HAP-1 (cell line): ENCODE data around the gene NAA15.
"Not testable (repeated sequence)": the region's sequence is repeated elsewhere in the genome, so short reads cannot be mapped to it uniquely, and the experiment has no call there.

Experiments
- DNase-seq, 2 experiments: peaks; one replicate each; pipeline ENCODE4 v3.0.0-alpha.2; 2016 to 2020; ENCODE audit warnings: low spot score in 2 of 2
- H3K27me3 ChIP-seq: fragments of 250-450 bp; sonication (Bioruptor Pico); 2 replicates; pipeline ENCODE4 v1.5.1; 2020; ENCODE audit warnings: low read depth, mild to moderate bottlenecking, moderate library complexity
- H3K36me3 ChIP-seq: fragments of 250-450 bp; sonication (Bioruptor Pico); replicated peaks from 2 replicates; pipeline ENCODE4 v1.5.1; 2020; ENCODE audit warnings: mild to moderate bottlenecking
- H3K4me1 ChIP-seq: fragments of 250-450 bp; sonication (Bioruptor Pico); 2 replicates; pipeline ENCODE4 v1.5.1; 2020; ENCODE audit warnings: mild to moderate bottlenecking
- H3K4me3 ChIP-seq: fragments of 250-450 bp; sonication (Bioruptor Pico); 2 replicates; pipeline ENCODE4 v1.5.1; 2020; ENCODE audit warnings: mild to moderate bottlenecking, moderate library complexity
- H3K9me3 ChIP-seq: fragments of 250-450 bp; sonication (Bioruptor Pico); 2 replicates; pipeline ENCODE4 v1.5.1; 2020; ENCODE audit warnings: mild to moderate bottlenecking, moderate library complexity
- in situ Hi-C: fragments of 300-500 bp; cut with MboI; formaldehyde crosslinking; loops from 3 replicates; pipeline ENCODE4 v1.14.3; 2020; ENCODE audit warnings: low sequenced_read_pairs, inconsistent platforms, mixed read lengths

Gene NAA15

DNA sequence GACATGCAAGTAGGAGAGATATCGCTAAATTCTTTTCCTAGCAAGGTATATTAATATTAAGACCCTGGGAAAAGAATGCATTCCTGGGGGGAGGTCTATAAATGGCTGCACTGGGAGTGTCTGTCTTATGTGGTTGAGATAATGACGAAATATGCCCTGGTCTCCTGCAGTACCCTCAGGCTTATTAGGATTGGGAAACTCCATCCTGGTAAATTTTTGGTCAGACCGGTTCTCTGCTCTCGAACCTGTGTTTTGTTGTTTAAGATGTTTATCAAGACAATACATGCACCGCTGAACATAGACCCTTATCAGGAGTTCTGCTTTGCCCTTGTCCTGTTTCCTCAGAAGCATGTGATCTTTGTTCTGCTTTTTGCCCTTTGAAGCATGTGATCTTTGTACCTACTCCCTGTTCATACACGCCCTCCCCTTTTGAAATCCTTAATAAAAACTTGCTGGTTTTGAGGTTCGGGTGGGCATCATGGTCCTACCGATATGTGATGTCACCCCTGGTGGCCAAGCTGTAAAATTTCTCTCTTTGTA lies 113.4 kb downstream of the NAA15 start:
- DNase-seq, H3K36me3 ChIP-seq, H3K27me3 ChIP-seq, H3K4me1 ChIP-seq, in situ Hi-C loops, H3K4me3 ChIP-seq, H3K9me3 ChIP-seq: not testable (repeated sequence)

DNA sequence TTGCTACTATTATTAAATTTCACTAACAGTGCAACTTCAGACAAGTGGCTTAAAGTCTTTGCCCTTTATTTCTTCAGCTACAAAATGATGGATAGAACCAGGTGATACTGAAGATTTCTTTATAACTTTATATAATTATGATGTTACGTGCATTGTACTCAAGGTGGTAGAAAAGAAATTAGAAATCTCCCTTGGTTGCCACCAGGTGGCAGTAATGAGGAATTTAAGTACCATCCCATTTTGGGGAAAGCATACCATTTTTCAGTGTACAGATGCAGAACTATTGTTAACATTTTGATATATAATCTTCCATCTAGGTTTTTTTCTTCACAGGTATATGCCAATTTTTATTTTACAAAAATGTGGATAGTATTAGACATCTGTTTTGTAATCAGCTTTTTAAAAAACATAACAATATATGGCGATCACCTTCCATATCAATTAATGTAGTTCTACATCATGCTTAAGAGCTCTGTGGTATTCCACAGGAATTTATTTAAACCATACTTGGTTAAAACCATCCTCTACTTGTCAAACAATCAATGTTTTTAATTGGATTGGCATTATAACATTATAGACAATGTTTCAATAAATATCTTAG lies 114.9 kb downstream of the NAA15 start:
- in situ Hi-C loops, result no loop called here
- no peaks in the 10 kb centered on the region for H3K27me3 ChIP-seq
- H3K36me3 ChIP-seq, result no peaks in the 10 kb centered on the region
- no peak overlapping the region for H3K4me3 ChIP-seq
- no peaks in the 10 kb centered on the region for H3K4me1 ChIP-seq
- no peaks in the 10 kb centered on the region for H3K9me3 ChIP-seq
- peak; percentile 28 to 79 for DNase-seq

DNA sequence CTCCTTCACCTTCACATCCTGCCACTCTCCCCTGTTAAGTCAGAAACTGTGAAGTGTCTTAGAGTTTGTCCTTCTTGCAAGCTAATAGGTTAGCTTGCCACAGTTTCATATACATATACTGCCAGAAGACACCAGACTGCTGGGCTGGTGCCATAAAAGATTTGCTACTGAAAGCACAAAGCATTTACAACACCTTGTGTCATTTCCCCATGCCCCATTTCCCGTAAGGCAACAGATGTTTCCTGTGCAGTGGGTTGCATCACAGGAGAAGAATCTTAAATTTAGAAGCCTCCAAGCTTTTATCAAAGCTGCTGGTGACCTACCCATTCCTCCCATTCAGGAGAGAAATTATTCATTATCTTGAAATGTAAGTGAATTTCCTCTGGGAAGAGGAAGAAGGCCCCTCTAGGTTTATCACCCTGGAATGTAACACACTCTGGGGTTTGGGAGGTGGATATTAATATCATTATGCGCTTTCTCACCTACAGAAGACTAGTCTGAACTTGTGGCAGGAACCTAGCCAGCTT lies 118.1 kb downstream of the NAA15 start:
- no peaks in the 10 kb centered on the region for H3K36me3 ChIP-seq
- no peak overlapping the region for H3K4me3 ChIP-seq
- no peak for DNase-seq
- in situ Hi-C loops, result no loop called here
- no peaks in the 10 kb centered on the region for H3K27me3 ChIP-seq
- H3K4me1 ChIP-seq, result no peaks in the 10 kb centered on the region
- no peaks in the 10 kb centered on the region for H3K9me3 ChIP-seq

DNA sequence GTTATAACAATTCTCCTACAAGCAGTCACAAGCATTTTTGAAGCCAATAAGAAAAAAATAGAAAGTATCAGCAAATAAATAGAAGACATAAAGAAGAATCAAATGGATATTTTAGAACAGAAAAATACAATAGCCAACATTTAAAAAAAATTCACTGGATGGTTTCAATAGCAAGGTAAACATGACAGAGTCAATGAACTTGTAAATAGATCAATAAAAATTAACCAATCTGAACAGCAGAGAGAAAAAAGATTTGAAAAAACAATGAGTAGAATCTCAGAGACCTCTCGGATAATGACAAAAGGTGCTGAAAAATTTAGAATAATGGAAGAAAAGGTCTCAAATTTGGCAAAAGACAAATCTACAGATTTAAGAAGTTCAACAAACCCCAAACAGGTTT lies 119.3 kb downstream of the NAA15 start:
- no peak for DNase-seq
- H3K4me3 ChIP-seq, result no peak overlapping the region
- no peaks in the 10 kb centered on the region for H3K27me3 ChIP-seq
- in situ Hi-C loops, result no loop called here
- H3K36me3 ChIP-seq, result no peaks in the 10 kb centered on the region
- no peaks in the 10 kb centered on the region for H3K4me1 ChIP-seq
- no peaks in the 10 kb centered on the region for H3K9me3 ChIP-seq

DNA sequence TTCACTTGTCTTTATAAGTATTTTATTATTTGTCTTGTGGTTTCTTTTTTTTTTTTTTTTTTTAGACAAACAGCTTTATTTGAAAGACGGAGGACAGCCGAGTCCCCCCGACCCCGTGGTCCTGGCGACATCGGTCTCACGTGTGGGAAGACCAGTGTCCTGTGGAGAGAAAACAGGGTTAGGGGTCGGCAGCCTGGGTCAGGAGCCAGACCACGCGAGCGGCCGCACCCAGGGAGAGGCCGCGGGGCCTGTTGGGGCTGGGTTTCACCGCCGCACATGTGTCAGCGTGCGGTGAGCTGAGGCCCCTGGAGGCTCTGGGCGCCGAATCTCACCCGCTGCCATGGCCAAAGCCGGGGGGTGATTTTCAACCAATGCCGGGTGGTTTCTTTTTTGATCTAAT lies 134.8 kb downstream of the NAA15 start:
- no peak for DNase-seq
- Histone ChIP-seq H3K4me1 (no peaks in the 10 kb centered on the region), H3K4me3 (no peak overlapping the region), H3K27me3 (no peaks in the 10 kb centered on the region), H3K36me3 (no peaks in the 10 kb centered on the region), H3K9me3 (no peaks in the 10 kb centered on the region; the same call in 1 of the 2 replicates)
- in situ Hi-C loops, result no loop called here

DNA sequence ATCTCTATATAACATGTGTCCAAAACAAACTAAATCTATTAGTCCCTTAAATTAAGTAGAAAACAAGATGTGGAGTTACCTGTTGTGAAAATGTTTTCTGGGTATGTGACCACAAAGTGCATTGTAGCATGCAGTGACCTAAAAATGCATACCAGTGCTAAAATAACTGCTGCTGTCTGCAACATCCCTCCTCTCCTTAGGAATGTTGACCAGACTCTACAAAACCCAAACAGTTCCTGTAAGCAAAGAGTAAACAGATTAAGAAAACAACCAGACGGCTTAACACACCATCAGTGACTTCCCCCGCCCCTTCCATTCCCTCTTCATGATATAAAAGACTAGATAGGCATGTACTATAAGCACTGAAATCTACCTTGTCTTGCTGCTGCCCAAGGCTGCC lies 136.8 kb downstream of the NAA15 start:
- in situ Hi-C loops, result no loop called here
- Histone ChIP-seq H3K27me3 (no peaks in the 10 kb centered on the region), H3K4me1 (no peaks in the 10 kb centered on the region), H3K4me3 (no peak overlapping the region), H3K9me3 (no peaks in the 10 kb centered on the region; the same call in 1 of the 2 replicates), H3K36me3 (no peaks in the 10 kb centered on the region)
- DNase-seq, result no peak

DNA sequence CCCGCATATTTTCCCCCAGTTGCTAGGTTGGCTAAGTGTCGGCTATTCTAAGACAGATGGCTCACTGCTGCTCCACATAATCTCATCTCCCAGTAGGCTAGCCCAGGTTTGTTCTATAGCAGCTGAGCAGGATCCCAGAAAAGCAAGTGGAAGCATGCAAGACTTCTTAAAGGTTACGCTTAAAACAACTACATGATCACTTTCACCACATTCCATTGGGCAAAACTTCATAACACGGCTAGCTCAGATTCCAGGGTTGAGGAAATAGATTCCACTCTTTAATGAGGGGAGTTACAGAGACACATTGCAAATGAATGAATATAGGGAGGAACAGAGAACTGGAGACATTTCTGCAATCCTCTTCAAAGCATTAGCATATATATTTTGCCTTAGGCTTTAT lies 139.7 kb downstream of the NAA15 start:
- Histone ChIP-seq H3K4me1 (no peaks in the 10 kb centered on the region), H3K4me3 (no peak overlapping the region), H3K36me3 (no peaks in the 10 kb centered on the region), H3K27me3 (no peaks in the 10 kb centered on the region), H3K9me3 (no peaks in the 10 kb centered on the region; the same call in 1 of the 2 replicates)
- in situ Hi-C loops, result no loop called here
- no peak for DNase-seq

DNA sequence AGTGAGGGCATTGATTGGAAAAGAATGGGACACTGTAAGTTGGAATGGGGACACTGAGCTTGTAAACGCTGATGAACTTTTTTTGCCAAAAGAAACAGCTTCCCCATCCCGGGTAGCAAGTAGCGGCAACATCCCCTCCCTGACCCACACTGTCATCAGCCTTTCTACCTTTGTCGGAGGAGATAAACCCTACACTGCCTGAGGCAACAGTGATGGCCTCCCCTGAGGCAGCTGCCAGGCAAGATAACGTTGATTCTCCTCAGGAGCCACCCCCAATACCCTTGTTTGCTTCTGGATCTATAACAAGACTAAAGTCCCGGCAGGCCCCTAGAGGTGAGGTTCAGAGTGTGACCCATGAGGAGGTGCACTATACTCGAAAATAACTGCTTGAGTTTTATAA lies 142.4 kb downstream of the NAA15 start:
- in situ Hi-C loops, result no loop called here
- no peak for DNase-seq
- Histone ChIP-seq H3K27me3 (no peaks in the 10 kb centered on the region), H3K9me3 (no peaks in the 10 kb centered on the region; the same call in 1 of the 2 replicates), H3K36me3 (no peaks in the 10 kb centered on the region), H3K4me1 (no peaks in the 10 kb centered on the region), H3K4me3 (no peak overlapping the region)

DNA sequence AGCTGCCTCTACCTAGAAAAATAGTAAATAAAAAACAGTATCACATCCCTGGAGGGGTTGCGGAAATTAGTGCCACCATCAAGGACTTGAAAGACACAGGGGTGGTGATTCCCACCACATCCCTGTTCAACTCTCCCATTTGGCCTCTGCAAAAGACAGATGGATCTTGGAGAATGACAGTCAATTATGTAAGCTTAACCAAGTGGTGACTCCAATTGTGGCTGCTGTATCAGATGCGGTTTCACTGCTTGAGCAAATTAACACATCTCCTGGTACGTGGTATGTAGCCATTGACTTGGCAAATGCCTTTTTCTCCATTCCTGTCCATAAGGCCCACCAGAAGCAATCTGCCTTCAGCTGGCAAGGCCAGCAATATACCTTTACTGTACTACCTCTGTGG lies 143.6 kb downstream of the NAA15 start:
- in situ Hi-C loops, DNase-seq, H3K4me3 ChIP-seq, H3K36me3 ChIP-seq, H3K4me1 ChIP-seq, H3K27me3 ChIP-seq, H3K9me3 ChIP-seq: not testable (repeated sequence)

DNA sequence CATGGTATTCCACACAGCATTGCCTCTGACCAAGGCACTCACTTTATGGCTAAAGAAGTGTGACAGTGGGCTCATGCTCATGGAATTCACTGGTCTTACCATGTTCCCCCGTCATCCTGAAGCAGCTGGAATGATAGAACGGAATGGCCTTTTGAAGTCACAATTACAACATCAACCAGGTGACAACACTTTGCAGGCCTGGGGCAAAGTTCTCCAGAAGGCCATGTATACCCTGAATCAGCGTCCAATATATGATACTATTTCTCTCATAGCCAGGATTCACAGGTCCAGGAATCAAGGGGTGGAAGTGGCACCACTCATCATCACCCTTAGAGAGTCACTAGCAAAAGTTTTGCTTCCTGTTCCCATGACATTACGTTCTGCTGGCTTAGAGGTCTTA lies 145.8 kb downstream of the NAA15 start:
- H3K4me1 ChIP-seq, H3K36me3 ChIP-seq, H3K4me3 ChIP-seq, H3K27me3 ChIP-seq, H3K9me3 ChIP-seq, DNase-seq, in situ Hi-C loops: not testable (repeated sequence)

DNA sequence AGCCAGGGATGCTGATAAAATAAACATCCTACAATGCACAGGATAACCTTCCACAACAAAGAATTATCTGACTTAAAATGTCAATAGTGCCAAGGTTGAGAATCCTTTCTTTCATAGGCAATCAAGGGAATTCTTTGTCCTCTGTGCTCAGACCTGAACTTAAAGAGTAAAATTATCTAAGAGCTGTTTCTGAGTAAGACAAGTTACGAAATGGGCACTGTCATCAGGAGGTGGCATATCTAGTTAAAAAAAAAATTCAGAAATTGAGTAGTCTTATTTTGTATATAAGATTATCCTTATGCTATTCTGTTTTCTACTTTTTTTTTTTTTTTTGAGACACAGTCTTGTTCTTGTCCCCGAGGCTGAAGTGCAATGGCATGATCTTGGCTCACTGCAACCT lies 149.3 kb downstream of the NAA15 start:
- Histone ChIP-seq H3K9me3 (peaks cover 5% of the 10 kb centered on the region; the same call in 1 of the 2 replicates), H3K4me1 (peaks cover 12% of the 10 kb centered on the region), H3K4me3 (no peak overlapping the region), H3K36me3 (peaks cover 3% of the 10 kb centered on the region; the same call in 1 of the 2 replicates), H3K27me3 (no peaks in the 10 kb centered on the region)
- in situ Hi-C loops, result no loop called here
- no peak for DNase-seq

DNA sequence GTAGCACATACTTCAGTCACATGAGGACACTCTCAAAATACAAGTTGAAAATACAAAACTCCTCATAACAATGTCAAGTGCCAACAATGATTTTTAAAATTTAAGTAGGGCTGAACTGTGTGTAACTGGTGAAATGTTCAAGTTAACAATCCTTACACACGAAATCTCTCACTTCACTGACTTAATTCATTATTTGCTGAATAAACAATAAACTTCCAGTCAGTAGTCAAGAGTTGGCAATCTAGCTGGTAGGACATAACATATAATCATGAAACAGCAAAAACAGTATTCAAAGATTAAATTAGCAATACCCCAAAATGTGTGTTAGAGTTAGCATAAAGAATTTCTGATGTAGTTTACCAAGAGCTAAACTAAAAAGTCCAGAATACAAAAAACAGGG lies 150.7 kb downstream of the NAA15 start:
- H3K36me3 ChIP-seq, result peaks cover 3% of the 10 kb centered on the region; the same call in 1 of the 2 replicates
- peaks cover 5% of the 10 kb centered on the region; the same call in 1 of the 2 replicates for H3K9me3 ChIP-seq
- peaks cover 23% of the 10 kb centered on the region for H3K4me1 ChIP-seq
- in situ Hi-C loops, result no loop called here
- no peak for DNase-seq
- H3K4me3 ChIP-seq, result no peak overlapping the region; the same call in 1 of the 2 replicates
- H3K27me3 ChIP-seq, result no peaks in the 10 kb centered on the region

DNA sequence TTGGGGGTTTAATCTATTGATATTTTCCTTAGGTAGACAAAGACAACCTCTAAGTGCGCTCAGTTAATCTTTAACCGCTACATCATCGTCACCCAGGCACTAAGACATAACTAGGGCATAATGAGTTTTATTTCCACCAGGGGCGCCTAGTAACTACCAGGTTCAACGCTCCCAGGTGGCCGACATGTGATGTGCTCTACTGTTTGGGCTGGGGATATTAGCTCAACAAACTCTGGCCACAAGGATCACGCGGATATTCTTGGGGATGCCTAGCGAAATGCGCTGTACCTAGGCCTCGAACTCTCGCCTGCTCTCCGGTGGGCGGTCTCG lies 151.7 kb downstream of the NAA15 start:
- DNase-seq, result peak in 1 of 2 experiments; percentile 48
- in situ Hi-C loops, result no loop called here
- Histone ChIP-seq H3K9me3 (peaks cover 5% of the 10 kb centered on the region; the same call in 1 of the 2 replicates), H3K27me3 (no peaks in the 10 kb centered on the region; the same call in 1 of the 2 replicates), H3K4me3 (peak overlapping the region; percentile 82), H3K36me3 (peaks cover 3% of the 10 kb centered on the region; the same call in 1 of the 2 replicates), H3K4me1 (peaks cover 29% of the 10 kb centered on the region)

DNA sequence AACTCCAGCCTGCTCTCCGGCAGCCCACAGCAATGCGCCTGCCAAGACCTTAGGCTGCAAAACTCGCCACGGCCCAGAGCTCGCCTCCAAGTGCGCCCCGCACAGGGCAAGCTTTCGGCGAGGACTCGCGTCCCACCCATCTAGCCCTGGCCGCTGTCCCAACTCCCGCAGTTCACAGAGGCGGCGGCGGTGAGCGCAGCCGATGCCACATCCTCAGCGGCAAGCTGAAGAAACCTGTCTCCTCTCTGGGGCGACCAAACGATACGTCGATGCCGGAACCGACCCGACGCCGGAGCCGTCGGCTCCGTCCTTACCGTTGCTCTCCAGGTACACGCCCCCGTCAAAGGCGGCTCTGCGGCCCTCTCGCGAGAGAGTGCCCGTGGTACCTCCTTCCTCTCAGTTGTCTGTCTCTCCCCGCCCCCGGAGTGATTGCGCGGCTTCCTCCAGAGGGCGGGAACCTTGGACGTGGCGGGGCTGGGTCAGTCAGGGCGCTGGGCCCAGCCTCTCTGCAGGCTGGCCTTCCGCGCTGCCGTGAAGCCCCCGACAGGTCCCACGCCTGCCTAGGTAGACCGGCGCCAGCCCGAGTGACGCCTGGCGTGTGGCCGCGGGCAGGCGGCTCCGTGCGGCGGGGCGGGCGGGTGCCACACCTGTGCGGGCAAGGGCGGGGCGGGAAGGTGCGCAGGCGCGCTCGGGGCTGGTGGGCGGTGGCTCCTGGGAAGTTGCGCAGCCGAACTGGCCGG lies 152.2 kb downstream of the NAA15 start:
- H3K36me3 ChIP-seq, result peaks cover 3% of the 10 kb centered on the region; the same call in 1 of the 2 replicates
- peak overlapping the region; percentile 82 for H3K4me3 ChIP-seq
- peaks cover 5% of the 10 kb centered on the region; the same call in 1 of the 2 replicates for H3K9me3 ChIP-seq
- peaks cover 33% of the 10 kb centered on the region for H3K4me1 ChIP-seq
- H3K27me3 ChIP-seq, result no peaks in the 10 kb centered on the region; the same call in 1 of the 2 replicates
- peak; percentile 94 to 98 for DNase-seq
- in situ Hi-C loops, result no loop called here
